Gastroesophageal sphincter (tissue), 3 donors: ENCODE measurements around the gene NMD3.

Experiments used
- POLR2A ChIP-seq, 2 donors: fragments of 450-650 bp; IDR thresholded peaks; one replicate each; pipeline ENCODE4 v1.6.1; 2017; ENCODE audit warnings: antibody characterized with exemption in 2 of 2, mild to moderate bottlenecking in 2 of 2, moderate library complexity in 1 of 2
- POLR2AphosphoS5 ChIP-seq: sonication (generic); formaldehyde crosslinking; IDR thresholded peaks from one replicate; pipeline ENCODE4 v1.6.1; 2017; ENCODE audit warnings: antibody characterized with exemption
- TF ChIP-seq, protein P1 (sequence below), 4 experiments: fragments of 200-600 bp in 2 of 4; fragments of 450-650 bp in 2 of 4; sonication (generic) in 1 of 4; IDR thresholded peaks; one replicate each; pipeline ENCODE4 v1.5.1; 2017 to 2019; ENCODE audit warnings: antibody characterized with exemption in 4 of 4, mild to moderate bottlenecking in 2 of 4, moderate library complexity in 2 of 4

GRCh38 chr3:161250116-161250515 lies 29.0 kb downstream of the NMD3 start:
- TF ChIP-seq POLR2A (IDR thresholded peaks at IDR 0.05) (no peak), POLR2AphosphoS5 (no peak)
- TF ChIP-seq, protein P1, sequence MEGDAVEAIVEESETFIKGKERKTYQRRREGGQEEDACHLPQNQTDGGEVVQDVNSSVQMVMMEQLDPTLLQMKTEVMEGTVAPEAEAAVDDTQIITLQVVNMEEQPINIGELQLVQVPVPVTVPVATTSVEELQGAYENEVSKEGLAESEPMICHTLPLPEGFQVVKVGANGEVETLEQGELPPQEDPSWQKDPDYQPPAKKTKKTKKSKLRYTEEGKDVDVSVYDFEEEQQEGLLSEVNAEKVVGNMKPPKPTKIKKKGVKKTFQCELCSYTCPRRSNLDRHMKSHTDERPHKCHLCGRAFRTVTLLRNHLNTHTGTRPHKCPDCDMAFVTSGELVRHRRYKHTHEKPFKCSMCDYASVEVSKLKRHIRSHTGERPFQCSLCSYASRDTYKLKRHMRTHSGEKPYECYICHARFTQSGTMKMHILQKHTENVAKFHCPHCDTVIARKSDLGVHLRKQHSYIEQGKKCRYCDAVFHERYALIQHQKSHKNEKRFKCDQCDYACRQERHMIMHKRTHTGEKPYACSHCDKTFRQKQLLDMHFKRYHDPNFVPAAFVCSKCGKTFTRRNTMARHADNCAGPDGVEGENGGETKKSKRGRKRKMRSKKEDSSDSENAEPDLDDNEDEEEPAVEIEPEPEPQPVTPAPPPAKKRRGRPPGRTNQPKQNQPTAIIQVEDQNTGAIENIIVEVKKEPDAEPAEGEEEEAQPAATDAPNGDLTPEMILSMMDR (IDR thresholded peaks at IDR 0.05) = no peak
